GM23338 (cell line): ENCODE results near the gene MACROD1. TPM values are rescaled to one million over a fixed set of nuclear protein-coding genes. Genes with fewer than 3 reads are reported as not detected.

ENCODE experiments used
- ATAC-seq: fragments of 200-7000 bp; cut with Tn5 transposase; 3 replicates; pipeline ENCODE4 v1.9.1; 2020
- DNase-seq: peaks from one replicate; pipeline ENCODE4 v3.0.0-alpha.2; 2015; ENCODE audit warnings: low spot score
- H2AFZ ChIP-seq: fragments of 200-600 bp; sonication (generic); 2 replicates; pipeline ENCODE4 v1.8.0; 2016; ENCODE audit warnings: antibody characterized with exemption, mild to moderate bottlenecking, moderate library complexity
- H3F3A ChIP-seq: fragments of 200-600 bp; sonication (generic); replicated peaks from 2 replicates; pipeline ENCODE4 v1.8.0; 2017; ENCODE audit warnings: antibody characterized with exemption, mixed run types, low read depth
- H3K27ac ChIP-seq: fragments of 200-600 bp; sonication (generic); 2 replicates; pipeline ENCODE4 v1.6.1; 2016; ENCODE audit warnings: low read depth
- H3K27me3 ChIP-seq: fragments of 200-600 bp; sonication (generic); 2 replicates; pipeline ENCODE4 v1.8.0; 2016; ENCODE audit warnings: mild to moderate bottlenecking, mixed run types, moderate library complexity; ENCODE audit not compliant: insufficient read depth
- H3K36me3 ChIP-seq: fragments of 200-600 bp; sonication (generic); 2 replicates; pipeline ENCODE4 v1.8.0; 2016; ENCODE audit warnings: mild to moderate bottlenecking; ENCODE audit not compliant: insufficient read depth
- H3K4me1 ChIP-seq: fragments of 200-600 bp; sonication (generic); 2 replicates; pipeline ENCODE4 v1.8.0; 2016; ENCODE audit warnings: mild to moderate bottlenecking, moderate library complexity; ENCODE audit not compliant: insufficient read depth
- H3K4me2 ChIP-seq: fragments of 200-600 bp; sonication (generic); 2 replicates; pipeline ENCODE4 v1.7.1; 2017; ENCODE audit warnings: mixed run types
- H3K4me3 ChIP-seq: fragments of 200-600 bp; sonication (generic); 2 replicates; pipeline ENCODE4 v1.6.1; 2016; ENCODE audit warnings: mixed run types
- H3K79me2 ChIP-seq: fragments of 200-600 bp; sonication (generic); replicated peaks from 2 replicates; pipeline ENCODE4 v1.8.0; 2017; ENCODE audit warnings: mild to moderate bottlenecking; ENCODE audit not compliant: insufficient read depth
- H3K9me2 ChIP-seq: fragments of 200-600 bp; sonication (generic); 2 replicates; pipeline ENCODE4 v1.8.0; 2017; ENCODE audit not compliant: insufficient read depth
- H4K20me1 ChIP-seq: fragments of 200-600 bp; sonication (generic); replicated peaks from 2 replicates; pipeline ENCODE4 v1.8.0; 2017; ENCODE audit warnings: mild to moderate bottlenecking; ENCODE audit not compliant: insufficient read depth
- H3K27ac Mint-ChIP-seq: 2 replicates; pipeline ENCODE4 v1.8.0; 2020; ENCODE audit warnings: inconsistent platforms, mild to moderate bottlenecking, moderate library complexity, mixed read lengths
- H3K27me3 Mint-ChIP-seq: 3 replicates; pipeline ENCODE4 v1.8.0; 2022; ENCODE audit warnings: low read depth, mild to moderate bottlenecking, moderate library complexity, mixed read lengths, inconsistent platforms; ENCODE audit not compliant: insufficient read depth, poor library complexity
- H3K36me3 Mint-ChIP-seq: 3 replicates; pipeline ENCODE4 v1.8.0; 2021; ENCODE audit warnings: low read depth, mild to moderate bottlenecking, inconsistent platforms, moderate library complexity, mixed read lengths
- H3K4me1 Mint-ChIP-seq: 3 replicates; pipeline ENCODE4 v1.8.0; 2020; ENCODE audit warnings: mild to moderate bottlenecking, inconsistent platforms, mixed read lengths
- H3K4me3 Mint-ChIP-seq: 3 replicates; pipeline ENCODE4 v1.8.0; 2021; ENCODE audit warnings: moderate library complexity, mild to moderate bottlenecking, inconsistent platforms, mixed read lengths
- H3K9me3 Mint-ChIP-seq: 3 replicates; pipeline ENCODE4 v1.8.0; 2020; ENCODE audit warnings: moderate library complexity, mild to moderate bottlenecking, inconsistent platforms, mixed read lengths
- CREB1 ChIP-seq: fragments of 250-450 bp; sonication (Bioruptor Pico); IDR thresholded peaks from 2 replicates; pipeline ENCODE4 v1.5.0; 2020; ENCODE audit warnings: low read depth, mild to moderate bottlenecking, moderate library complexity
- CTCF ChIP-seq, 2 experiments: fragments of 200-600 bp in 1 of 2; sonication (generic) in 1 of 2; conservative IDR thresholded peaks; 2 replicates each; pipeline versions ENCODE4 v1.5.1 to v1.6.1; 2016 to 2017; ENCODE audit warnings: antibody characterized with exemption in 2 of 2, low read depth in 2 of 2, mild to moderate bottlenecking in 2 of 2, moderate library complexity in 1 of 2
- ETS1 ChIP-seq: IDR thresholded peaks from 2 replicates; pipeline ENCODE4 v1.6.1; 2016; ENCODE audit warnings: antibody characterized with exemption
- EZH2 ChIP-seq: fragments of 200-600 bp; sonication (generic); IDR thresholded peaks from one replicate; pipeline ENCODE4 v1.8.0; 2017; ENCODE audit warnings: antibody characterized with exemption, mild to moderate bottlenecking, low read depth; ENCODE audit not compliant: unreplicated experiment
- EZH2phosphoT487 ChIP-seq: fragments of 200-600 bp; sonication (generic); IDR thresholded peaks from one replicate; pipeline ENCODE4 v1.8.1; 2018; ENCODE audit warnings: antibody characterized with exemption; ENCODE audit not compliant: unreplicated experiment
- JUNB ChIP-seq: IDR thresholded peaks from one replicate; pipeline ENCODE4 v1.6.1; 2016; ENCODE audit warnings: antibody characterized with exemption; ENCODE audit not compliant: unreplicated experiment
- NANOG ChIP-seq: IDR thresholded peaks from 2 replicates; pipeline ENCODE4 v1.6.1; 2016; ENCODE audit warnings: antibody characterized with exemption, borderline replicate concordance
- POLR2AphosphoS5 ChIP-seq: IDR thresholded peaks from 2 replicates; pipeline ENCODE4 v1.6.1; 2016; ENCODE audit warnings: antibody characterized with exemption, low read depth
- REST ChIP-seq: IDR thresholded peaks from one replicate; pipeline ENCODE4 v1.6.1; 2018; ENCODE audit warnings: antibody characterized with exemption; ENCODE audit not compliant: unreplicated experiment
- STAT1 ChIP-seq: IDR thresholded peaks from one replicate; pipeline ENCODE4 v1.6.1; 2016; ENCODE audit warnings: antibody characterized with exemption; ENCODE audit not compliant: unreplicated experiment
- ZNF114 ChIP-seq: fragments of 250-450 bp; sonication (Bioruptor Pico); IDR thresholded peaks from 2 replicates; pipeline ENCODE4 v1.5.0; 2020; ENCODE audit warnings: mild to moderate bottlenecking, moderate library complexity
- ZNF331 ChIP-seq: fragments of 250-450 bp; sonication (Bioruptor Pico); IDR thresholded peaks from 2 replicates; pipeline ENCODE4 v1.5.0; 2020; ENCODE audit warnings: low read depth, mild to moderate bottlenecking, moderate library complexity
- ZNF462 ChIP-seq: fragments of 250-450 bp; sonication (Bioruptor Pico); IDR thresholded peaks from 2 replicates; pipeline ENCODE4 v1.5.0; 2020; ENCODE audit warnings: mild to moderate bottlenecking, moderate library complexity
- polyA plus RNA-seq: library from polyadenylated mRNA; unstranded; fragments of >200 nt; fragmentation: Nextera tagmentation; extraction: Ambion mirVana; gene quantifications from 2 replicates; pipeline ENCODE4 v1.2.1, GENCODE V29; 2016
- total RNA-seq: library from RNA; depleted of rRNA; stranded (reverse); fragments of >200 nt; shearing (Covaris generic); gene quantifications from 2 replicates; pipeline ENCODE4 v1.2.3, GENCODE V29; 2014

The MACROD1 gene
- total and polyA plus RNA-seq, 2 experiments from 2014 or later: 33.0 to 51.6 TPM

GRCh38 chr11:64038500-64038899 is 127.4 kb downstream of the MACROD1 start:
- Histone ChIP-seq H3K27me3 (peaks cover 96% of the 10 kb centered on the region), H3K79me2 (no peaks in the 10 kb centered on the region), H3K4me2 (no peak overlapping the region), H4K20me1 (no peaks in the 10 kb centered on the region; the same call in 1 of the 2 replicates), H3K36me3 (no peaks in the 10 kb centered on the region), H3K4me3 (no peak overlapping the region), H3F3A (0 out of 2 replicates have a peak, but pooled peaks cover 14% of the 10 kb centered on the region), H3K4me1 (peaks cover 27% of the 10 kb centered on the region; the same call in 1 of the 2 replicates), H3K9me2 (no peaks in the 10 kb centered on the region), H2AFZ (no peak overlapping the region), H3K27ac (no peak overlapping the region)
- DNase-seq: no peak
- Mint-ChIP-seq H3K4me1 (peaks cover 24% of the 10 kb centered on the region), H3K4me3 (no peak overlapping the region), H3K27me3 (peaks cover 77% of the 10 kb centered on the region), H3K9me3 (peaks cover 3% of the 10 kb centered on the region; the same call in 2 of the 3 replicates), H3K27ac (no peak overlapping the region), H3K36me3 (no peaks in the 10 kb centered on the region)
- TF ChIP-seq ETS1: no peak
- no peak for TF ChIP-seq STAT1
- TF ChIP-seq ZNF114 (CRISPR knock-in tag): no peak
- TF ChIP-seq ZNF331 (CRISPR knock-in tag): no peak
- no peak for TF ChIP-seq EZH2phosphoT487
- TF ChIP-seq CREB1 (CRISPR knock-in tag): no peak
- TF ChIP-seq EZH2: no peak
- TF ChIP-seq NANOG: no peak
- TF ChIP-seq CTCF (conservative IDR thresholded peaks at IDR 0.05; ENCODE audit: low read depth in 2 of 2): no peak
- no peak for TF ChIP-seq POLR2AphosphoS5
- TF ChIP-seq REST: no peak
- TF ChIP-seq JUNB: no peak
- TF ChIP-seq ZNF462 (CRISPR knock-in tag): no peak
- no peak for ATAC-seq
